Tibial nerve (tissue), 4 donors: Measurements from ENCODE around the gene OPCML. TPM values are rescaled to one million over a fixed set of nuclear protein-coding genes. Genes with fewer than 3 reads are reported as not detected.

Experiments
- DNase-seq, 2 donors: peaks; one replicate each; pipeline ENCODE4 v3.0.0-alpha.2; 2019; ENCODE audit warnings: low spot score in 2 of 2
- H3K27ac ChIP-seq, 4 donors: fragments of 200-600 bp; sonication (generic) in 3 of 4; one replicate each; pipeline ENCODE4 v1.5.1; 2017 to 2019; ENCODE audit warnings: mild to moderate bottlenecking in 1 of 4
- H3K27me3 ChIP-seq, 2 donors: fragments of 200-600 bp; sonication (generic) in 1 of 2; one replicate each; pipeline versions ENCODE4 v1.5.1 to v1.6.0; 2017 to 2019
- H3K36me3 ChIP-seq, 3 donors: fragments of 200-600 bp; sonication (generic); one replicate each; pipeline ENCODE4 v1.5.1; 2018 to 2019
- H3K4me1 ChIP-seq, 4 donors: fragments of 200-600 bp; sonication (generic) in 3 of 4; one replicate each; pipeline ENCODE4 v1.5.1; 2017 to 2019
- H3K4me3 ChIP-seq, 4 donors: fragments of 200-600 bp; sonication (generic) in 3 of 4; one replicate each; pipeline ENCODE4 v1.5.1; 2017 to 2019; ENCODE audit warnings: mild to moderate bottlenecking in 1 of 4, moderate library complexity in 1 of 4
- H3K9me3 ChIP-seq, 4 donors: fragments of 200-600 bp; sonication (generic) in 3 of 4; one replicate each; pipeline ENCODE4 v1.5.1; 2017 to 2019
- CTCF ChIP-seq, 5 experiments: fragments of 200-600 bp in 3 of 5; fragments of 450-650 bp in 2 of 5; sonication (generic) in 3 of 5; IDR thresholded peaks; one replicate each; pipeline ENCODE4 v1.5.1; 2016 to 2019; ENCODE audit warnings: antibody characterized with exemption in 5 of 5, mild to moderate bottlenecking in 3 of 5, moderate library complexity in 2 of 5
- EP300 ChIP-seq, 2 donors: sonication (generic); formaldehyde crosslinking; IDR thresholded peaks; one replicate each; pipeline ENCODE4 v1.6.1; 2017; ENCODE audit warnings: antibody characterized with exemption in 2 of 2, mild to moderate bottlenecking in 1 of 2
- POLR2A ChIP-seq, 2 donors: fragments of 450-650 bp; IDR thresholded peaks; one replicate each; pipeline ENCODE4 v1.6.1; 2017; ENCODE audit warnings: antibody characterized with exemption in 2 of 2, mild to moderate bottlenecking in 2 of 2, moderate library complexity in 2 of 2
- WGBS, 2 donors: methylation state at CpG; one replicate each; pipeline ENCODE4 v1.1.5; 2018; 5-methylcytosine and 5-hydroxymethylcytosine counted together
- total RNA-seq, 4 donors: library from RNA; depleted of rRNA; stranded (reverse); fragments of >200 nt; gene quantifications; one replicate each; pipeline ENCODE4 v1.1.0, GENCODE V29; 2016

The OPCML gene
- total RNA-seq, 4 donors from 2014 or later = 1.0 to 10.8 (median 1.9) TPM

GRCh38 chr11:133215596-133216230 lies 316.6 kb downstream of the OPCML start:
- no peak for DNase-seq
- Histone ChIP-seq H3K27me3 (no peaks in the 10 kb centered on the region), H3K9me3 (no peaks in the 10 kb centered on the region), H3K4me3 (no peak overlapping the region), H3K27ac (no peak overlapping the region), H3K36me3 (no peaks in the 10 kb centered on the region), H3K4me1 (no peaks in the 10 kb centered on the region)
- WGBS, 2 donors = 62 to 65% methylated on average over 10 of the region's 10 CpGs
- TF ChIP-seq POLR2A (IDR thresholded peaks at IDR 0.05) (no peak), EP300 (IDR thresholded peaks at IDR 0.05) (no peak)

GRCh38 chr11:133214646-133215045 lies 317.7 kb downstream of the OPCML start:
- H3K27ac ChIP-seq = no peak overlapping the region
- H3K4me3 ChIP-seq = no peak overlapping the region
- no peaks in the 10 kb centered on the region for H3K36me3 ChIP-seq
- H3K4me1 ChIP-seq = no peaks in the 10 kb centered on the region
- H3K9me3 ChIP-seq = no peaks in the 10 kb centered on the region
- DNase-seq = no peak
- H3K27me3 ChIP-seq = no peaks in the 10 kb centered on the region
- TF ChIP-seq POLR2A (IDR thresholded peaks at IDR 0.05) (no peak), CTCF (IDR thresholded peaks at IDR 0.05) (no peak), EP300 (IDR thresholded peaks at IDR 0.05) (no peak)
- WGBS, 2 donors = 30 to 47% methylated on average over 4 of the region's 4 CpGs

DNA sequence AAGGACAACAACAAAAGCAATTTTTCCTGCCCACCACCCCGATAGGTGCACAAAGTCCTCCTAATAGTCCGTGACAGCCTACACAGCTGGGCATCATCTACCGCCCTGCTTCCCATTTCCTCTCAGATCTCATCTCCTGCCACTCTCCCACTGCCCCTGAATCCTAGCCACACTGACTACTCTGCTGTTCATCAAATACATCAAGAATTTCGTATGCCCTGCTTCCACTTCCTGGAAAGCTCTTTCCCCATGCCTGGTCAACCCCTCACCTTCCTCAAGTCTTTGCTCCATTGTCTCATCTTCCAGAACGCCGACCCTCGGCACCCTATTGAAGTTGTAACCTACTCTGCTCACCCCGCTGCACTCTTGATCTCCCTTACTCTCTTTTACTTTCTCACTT lies 320.1 kb downstream of the OPCML start:
- WGBS, 2 donors = 84 to 88% methylated on average over 8 of the region's 8 CpGs
- no peak for TF ChIP-seq POLR2A (IDR thresholded peaks at IDR 0.05)
- no peak for TF ChIP-seq CTCF (IDR thresholded peaks at IDR 0.05)
- no peak for TF ChIP-seq EP300 (IDR thresholded peaks at IDR 0.05)
- Histone ChIP-seq H3K4me1 (no peaks in the 10 kb centered on the region), H3K27me3 (no peaks in the 10 kb centered on the region), H3K36me3 (no peaks in the 10 kb centered on the region), H3K9me3 (no peaks in the 10 kb centered on the region), H3K27ac (no peak overlapping the region), H3K4me3 (no peak overlapping the region)
- DNase-seq = no peak

DNA sequence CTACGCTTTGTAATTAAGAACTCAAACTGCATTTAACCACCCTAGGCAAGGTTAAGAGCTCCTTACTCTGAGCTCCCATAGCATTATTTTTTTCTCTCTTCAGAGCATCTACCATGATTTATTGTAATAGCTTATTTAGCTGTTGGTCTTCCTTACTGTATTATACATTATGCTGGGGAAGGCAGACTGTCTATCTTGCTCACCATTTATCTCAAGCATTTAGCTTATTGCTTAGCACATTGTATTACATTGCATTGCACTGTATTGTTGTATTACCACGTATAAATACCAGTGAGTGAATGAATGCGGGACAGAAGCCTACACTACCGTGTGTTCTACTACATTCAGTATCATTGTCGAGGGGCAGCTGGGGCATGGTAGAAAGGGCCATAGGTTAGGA lies 324.3 kb downstream of the OPCML start:
- H3K27ac ChIP-seq = no peak overlapping the region
- no peak for DNase-seq
- no peaks in the 10 kb centered on the region for H3K36me3 ChIP-seq
- no peak overlapping the region for H3K4me3 ChIP-seq
- WGBS, 2 donors = 78 to 79% methylated on average over 5 of the region's 5 CpGs
- H3K9me3 ChIP-seq = no peaks in the 10 kb centered on the region
- H3K27me3 ChIP-seq = no peaks in the 10 kb centered on the region
- H3K4me1 ChIP-seq = no peaks in the 10 kb centered on the region
- no peak for TF ChIP-seq POLR2A (IDR thresholded peaks at IDR 0.05)
- TF ChIP-seq EP300 (IDR thresholded peaks at IDR 0.05) = no peak
- TF ChIP-seq CTCF (IDR thresholded peaks at IDR 0.05) = no peak

DNA sequence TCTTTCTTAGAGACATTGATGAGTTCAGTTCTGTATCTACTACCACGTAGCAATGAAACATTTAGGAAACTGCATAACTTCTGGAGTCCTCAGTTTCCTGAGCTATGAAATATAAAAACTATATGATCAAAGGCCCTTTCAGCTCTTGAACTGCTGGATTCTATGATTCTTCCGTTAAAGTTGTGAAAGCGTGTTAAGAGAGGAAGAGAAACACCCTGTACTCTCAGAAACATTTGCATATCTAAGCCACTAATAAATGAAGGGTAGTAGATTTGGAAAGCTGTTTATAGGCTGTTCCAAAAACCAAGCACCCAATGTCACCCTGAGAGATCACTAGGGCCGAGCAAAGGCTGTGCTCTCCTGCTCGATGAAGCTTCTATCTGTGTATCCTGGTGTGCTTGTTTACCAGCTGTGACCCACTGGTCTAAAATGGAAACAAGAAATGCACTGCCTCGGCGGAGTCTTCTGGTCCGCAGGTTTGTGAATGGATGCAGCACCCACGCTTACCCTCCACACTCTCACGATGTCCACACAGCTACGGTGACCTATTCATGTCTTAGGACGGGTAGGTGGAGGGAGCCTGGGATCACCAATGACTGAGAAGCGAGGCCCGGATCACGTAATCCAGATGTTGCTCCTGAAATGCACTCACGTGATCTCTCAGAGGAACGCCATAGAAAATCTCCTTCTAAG lies 325.8 kb downstream of the OPCML start:
- TF ChIP-seq EP300 (IDR thresholded peaks at IDR 0.05) = no peak
- TF ChIP-seq CTCF (IDR thresholded peaks at IDR 0.05) = no peak
- Histone ChIP-seq H3K27me3 (no peaks in the 10 kb centered on the region), H3K9me3 (no peaks in the 10 kb centered on the region), H3K4me3 (no peak overlapping the region), H3K4me1 (no peaks in the 10 kb centered on the region), H3K36me3 (no peaks in the 10 kb centered on the region), H3K27ac (no peak overlapping the region)
- 85 to 89% methylated on average over 17 of the region's 17 CpGs for WGBS, 2 donors
- DNase-seq = no peak
